Measurements from ENCODE around the gene BLTP2.

BLTP2 gene

GRCh38 chr17:28644787-28645575 lies at the start of gene BLTP2:
Gene BLTP2 (minus strand): TSS chr17:28645158. CDS start chr17:28645056, 102 bp downstream.
- peak; percentile 94 for DNase-seq (ENCODE audit: low spot score)
- Mint-ChIP-seq H3K36me3 (ENCODE audit: low read depth) (peaks cover 57% of the 10 kb centered on the region), H3K9me3 (no peaks in the 10 kb centered on the region), H3K27me3 (ENCODE audit: low read depth) (no peaks in the 10 kb centered on the region), H3K4me1 (ENCODE audit: low read depth) (peaks cover 36% of the 10 kb centered on the region), H3K27ac (peak within 1 kb of the TSS; percentile 92), H3K4me3 (peak within 1 kb of the TSS; percentile 91)

GRCh38 chr17:28693869-28694268 lies 48.9 kb upstream of the BLTP2 start:
- DNase-seq (ENCODE audit: low spot score), result no peak
- H3K27me3 Mint-ChIP-seq (ENCODE audit: low read depth), result no peaks in the 10 kb centered on the region
- H3K4me1 Mint-ChIP-seq (ENCODE audit: low read depth), result no peaks in the 10 kb centered on the region
- H3K4me3 Mint-ChIP-seq, result no peak overlapping the region
- peaks cover 67% of the 10 kb centered on the region for H3K36me3 Mint-ChIP-seq (ENCODE audit: low read depth)
- no peak overlapping the region for H3K27ac Mint-ChIP-seq
- H3K9me3 Mint-ChIP-seq, result no peaks in the 10 kb centered on the region

- no peak for DNase-seq (ENCODE audit: low spot score)
- H3K27me3 Mint-ChIP-seq (ENCODE audit: low read depth), result no peaks in the 10 kb centered on the region
- no peak overlapping the region for H3K27ac Mint-ChIP-seq
- peaks cover 70% of the 10 kb centered on the region for H3K36me3 Mint-ChIP-seq (ENCODE audit: low read depth)
- no peaks in the 10 kb centered on the region for H3K4me1 Mint-ChIP-seq (ENCODE audit: low read depth)
- H3K9me3 Mint-ChIP-seq, result no peaks in the 10 kb centered on the region
- H3K4me3 Mint-ChIP-seq, result no peak overlapping the region
These were observed 44.1 kb upstream of the BLTP2 start for GRCh38 chr17:28689011-28689410.

GRCh38 chr17:28688481-28688880 lies 43.5 kb upstream of the BLTP2 start:
- Mint-ChIP-seq H3K27me3 (ENCODE audit: low read depth) (no peaks in the 10 kb centered on the region), H3K27ac (no peak overlapping the region), H3K36me3 (ENCODE audit: low read depth) (peaks cover 68% of the 10 kb centered on the region), H3K4me3 (no peak overlapping the region), H3K9me3 (no peaks in the 10 kb centered on the region), H3K4me1 (ENCODE audit: low read depth) (no peaks in the 10 kb centered on the region)
- no peak for DNase-seq (ENCODE audit: low spot score)

- Mint-ChIP-seq H3K27ac (no peak overlapping the region), H3K27me3 (ENCODE audit: low read depth) (no peaks in the 10 kb centered on the region), H3K4me1 (ENCODE audit: low read depth) (no peaks in the 10 kb centered on the region), H3K9me3 (no peaks in the 10 kb centered on the region), H3K4me3 (no peak overlapping the region), H3K36me3 (ENCODE audit: low read depth) (peaks cover 80% of the 10 kb centered on the region)
- DNase-seq (ENCODE audit: low spot score), result no peak
These were observed 41.3 kb upstream of the BLTP2 start for GRCh38 chr17:28686296-28686695.

GRCh38 chr17:28685366-28685765 lies 40.4 kb upstream of the BLTP2 start:
- no peaks in the 10 kb centered on the region for H3K4me1 Mint-ChIP-seq (ENCODE audit: low read depth)

GRCh38 chr17:28684963-28685362 lies 40.0 kb upstream of the BLTP2 start:
- Mint-ChIP-seq H3K27me3 (ENCODE audit: low read depth) (no peaks in the 10 kb centered on the region), H3K27ac (no peak overlapping the region), H3K4me1 (ENCODE audit: low read depth) (no peaks in the 10 kb centered on the region), H3K4me3 (no peak overlapping the region), H3K9me3 (no peaks in the 10 kb centered on the region), H3K36me3 (ENCODE audit: low read depth) (peaks cover 71% of the 10 kb centered on the region)
- DNase-seq (ENCODE audit: low spot score), result no peak

More at GRCh38 chr17:28685366-28685765, 40.4 kb upstream of the BLTP2 start:
- no peak overlapping the region for H3K27ac Mint-ChIP-seq
- no peaks in the 10 kb centered on the region for H3K27me3 Mint-ChIP-seq (ENCODE audit: low read depth)
- no peaks in the 10 kb centered on the region for H3K9me3 Mint-ChIP-seq
- H3K36me3 Mint-ChIP-seq (ENCODE audit: low read depth), result peaks cover 75% of the 10 kb centered on the region
- DNase-seq (ENCODE audit: low spot score), result no peak
- no peak overlapping the region for H3K4me3 Mint-ChIP-seq

- no peaks in the 10 kb centered on the region for H3K9me3 Mint-ChIP-seq
- H3K4me1 Mint-ChIP-seq (ENCODE audit: low read depth), result no peaks in the 10 kb centered on the region
- H3K36me3 Mint-ChIP-seq (ENCODE audit: low read depth), result peaks cover 62% of the 10 kb centered on the region
- H3K4me3 Mint-ChIP-seq, result no peak overlapping the region
- no peak overlapping the region for H3K27ac Mint-ChIP-seq
- DNase-seq (ENCODE audit: low spot score), result no peak
- H3K27me3 Mint-ChIP-seq (ENCODE audit: low read depth), result no peaks in the 10 kb centered on the region
These were observed 37.7 kb upstream of the BLTP2 start for GRCh38 chr17:28682655-28683054.

- no peaks in the 10 kb centered on the region for H3K9me3 Mint-ChIP-seq
- H3K27ac Mint-ChIP-seq, result no peak overlapping the region
- H3K4me3 Mint-ChIP-seq, result no peak overlapping the region
- no peaks in the 10 kb centered on the region for H3K27me3 Mint-ChIP-seq (ENCODE audit: low read depth)
- DNase-seq (ENCODE audit: low spot score), result no peak
- H3K36me3 Mint-ChIP-seq (ENCODE audit: low read depth), result peaks cover 64% of the 10 kb centered on the region
- H3K4me1 Mint-ChIP-seq (ENCODE audit: low read depth), result no peaks in the 10 kb centered on the region
These were observed 31.0 kb upstream of the BLTP2 start for GRCh38 chr17:28675980-28676379.

- Mint-ChIP-seq H3K9me3 (no peaks in the 10 kb centered on the region), H3K4me3 (no peak overlapping the region), H3K27ac (no peak overlapping the region), H3K4me1 (ENCODE audit: low read depth) (peaks cover 1% of the 10 kb centered on the region), H3K27me3 (ENCODE audit: low read depth) (no peaks in the 10 kb centered on the region), H3K36me3 (ENCODE audit: low read depth) (peaks cover 67% of the 10 kb centered on the region)
- no peak for DNase-seq (ENCODE audit: low spot score)
These were observed 30.5 kb upstream of the BLTP2 start for GRCh38 chr17:28675490-28675889.

- no peak overlapping the region for H3K4me3 Mint-ChIP-seq
- no peak overlapping the region for H3K27ac Mint-ChIP-seq
- peaks cover 46% of the 10 kb centered on the region for H3K36me3 Mint-ChIP-seq (ENCODE audit: low read depth)
- no peaks in the 10 kb centered on the region for H3K27me3 Mint-ChIP-seq (ENCODE audit: low read depth)
- no peaks in the 10 kb centered on the region for H3K9me3 Mint-ChIP-seq
- DNase-seq (ENCODE audit: low spot score), result no peak
- peaks cover 7% of the 10 kb centered on the region for H3K4me1 Mint-ChIP-seq (ENCODE audit: low read depth)
These were observed 25.0 kb upstream of the BLTP2 start for GRCh38 chr17:28669918-28670317.

GRCh38 chr17:28667870-28668269 lies 22.9 kb upstream of the BLTP2 start:
- H3K9me3 Mint-ChIP-seq, result no peaks in the 10 kb centered on the region
- DNase-seq (ENCODE audit: low spot score), result no peak
- H3K36me3 Mint-ChIP-seq (ENCODE audit: low read depth), result peaks cover 28% of the 10 kb centered on the region
- no peak overlapping the region for H3K27ac Mint-ChIP-seq
- H3K4me3 Mint-ChIP-seq, result no peak overlapping the region
- no peaks in the 10 kb centered on the region for H3K27me3 Mint-ChIP-seq (ENCODE audit: low read depth)
- peaks cover 24% of the 10 kb centered on the region for H3K4me1 Mint-ChIP-seq (ENCODE audit: low read depth)

GRCh38 chr17:28665994-28666393 lies 21.0 kb upstream of the BLTP2 start:
- no peak for DNase-seq (ENCODE audit: low spot score)
- no peak overlapping the region for H3K4me3 Mint-ChIP-seq
- no peaks in the 10 kb centered on the region for H3K27me3 Mint-ChIP-seq (ENCODE audit: low read depth)
- H3K27ac Mint-ChIP-seq, result peak overlapping the region; percentile 32
- peaks cover 18% of the 10 kb centered on the region for H3K36me3 Mint-ChIP-seq (ENCODE audit: low read depth)
- peaks cover 27% of the 10 kb centered on the region for H3K4me1 Mint-ChIP-seq (ENCODE audit: low read depth)
- H3K9me3 Mint-ChIP-seq, result no peaks in the 10 kb centered on the region

- DNase-seq (ENCODE audit: low spot score), result no peak
- peak overlapping the region; percentile 95 for H3K27ac Mint-ChIP-seq
- H3K27me3 Mint-ChIP-seq (ENCODE audit: low read depth), result no peaks in the 10 kb centered on the region
- H3K9me3 Mint-ChIP-seq, result no peaks in the 10 kb centered on the region
- peaks cover 34% of the 10 kb centered on the region for H3K4me1 Mint-ChIP-seq (ENCODE audit: low read depth)
- peaks cover 32% of the 10 kb centered on the region for H3K36me3 Mint-ChIP-seq (ENCODE audit: low read depth)
- H3K4me3 Mint-ChIP-seq, result peak overlapping the region; percentile 95
These were observed 18.8 kb upstream of the BLTP2 start for GRCh38 chr17:28663723-28664122.

- DNase-seq (ENCODE audit: low spot score), result no peak
- peak overlapping the region; percentile 95 for H3K4me3 Mint-ChIP-seq
- peaks cover 39% of the 10 kb centered on the region for H3K36me3 Mint-ChIP-seq (ENCODE audit: low read depth)
- no peaks in the 10 kb centered on the region for H3K9me3 Mint-ChIP-seq
- H3K27me3 Mint-ChIP-seq (ENCODE audit: low read depth), result no peaks in the 10 kb centered on the region
- H3K27ac Mint-ChIP-seq, result peak overlapping the region; percentile 95
- H3K4me1 Mint-ChIP-seq (ENCODE audit: low read depth), result peaks cover 35% of the 10 kb centered on the region
These were observed 17.5 kb upstream of the BLTP2 start for GRCh38 chr17:28662527-28662829.
